ENCODE results near the gene HRG. TPM values are rescaled to one million over a fixed set of nuclear protein-coding genes. Genes with fewer than 3 reads are reported as not detected.
"Not testable (repeated sequence)": the region's sequence is repeated elsewhere in the genome, so short reads cannot be mapped to it uniquely, and the experiment has no call there.

HRG gene
- total RNA-seq, result not detected

GRCh38 chr3:186665625-186666188 is at the start of gene HRG:
Gene HRG, plus strand, starts transcription at chr3:186666014. Its CDS starts 18 bp downstream, at chr3:186666032.
- FAIRE-seq (no peak), DNase-seq (ENCODE audit: low spot score in 2 of 2) (no peak)

DNA sequence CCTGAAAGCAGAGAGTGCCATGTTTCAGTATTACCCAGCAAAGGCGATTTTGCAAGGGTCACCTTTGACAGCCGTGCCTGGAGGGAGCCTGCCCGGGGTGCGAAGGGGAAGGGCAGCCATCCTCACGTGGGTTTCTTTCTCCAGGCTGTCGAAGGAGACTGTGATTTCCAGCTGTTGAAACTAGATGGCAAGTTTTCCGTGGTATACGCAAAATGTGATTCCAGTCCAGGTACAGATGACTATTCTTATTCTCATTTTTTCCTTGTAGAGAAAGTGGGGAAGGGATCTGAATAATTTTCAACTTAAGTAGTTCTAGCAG is 49.6 kb upstream of the HRG start:
- no peak for FAIRE-seq
- DNase-seq (ENCODE audit: low spot score in 2 of 2), result no peak

DNA sequence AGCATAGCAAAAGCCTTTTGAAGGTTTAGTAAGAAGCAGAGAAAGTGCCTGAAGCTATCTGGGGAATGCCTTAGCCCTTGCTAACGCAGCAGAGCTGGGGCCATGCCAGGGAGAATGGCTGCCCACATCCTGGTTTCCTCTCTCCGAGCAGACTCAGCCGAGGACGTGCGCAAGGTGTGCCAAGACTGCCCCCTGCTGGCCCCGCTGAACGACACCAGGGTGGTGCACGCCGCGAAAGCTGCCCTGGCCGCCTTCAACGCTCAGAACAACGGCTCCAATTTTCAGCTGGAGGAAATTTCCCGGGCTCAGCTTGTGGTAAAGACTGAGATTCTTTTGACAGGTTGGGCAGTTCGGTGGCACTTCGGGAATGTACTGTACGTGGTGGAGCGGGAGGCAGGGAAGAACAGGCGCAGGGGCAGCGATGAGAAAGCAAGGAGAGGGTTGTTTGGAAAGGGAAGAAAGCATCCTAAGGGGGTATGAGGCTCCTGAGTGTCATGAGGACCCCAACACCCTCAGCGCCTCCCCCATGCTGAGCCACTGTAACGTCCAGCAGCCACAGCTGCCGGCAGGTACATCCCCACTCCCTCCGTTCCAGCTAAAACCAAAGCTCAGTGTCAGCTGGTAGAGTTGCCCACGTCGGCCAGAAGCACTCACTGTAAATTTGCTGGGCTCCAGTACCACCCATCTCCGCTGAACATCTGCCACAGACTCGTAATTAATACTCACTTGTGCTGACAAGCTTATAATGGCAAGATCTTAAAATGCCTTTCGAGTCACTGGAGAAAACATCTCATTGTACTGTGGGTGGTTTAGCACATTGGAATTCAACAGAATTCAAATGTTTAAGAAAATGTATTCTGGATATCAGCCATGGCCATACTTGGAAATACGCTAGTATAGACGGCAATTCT is 48.5 kb upstream of the HRG start:
- peak; percentile 41 to 80 for DNase-seq (ENCODE audit: low spot score in 2 of 2)
- no peak for FAIRE-seq

- no peak for DNase-seq (ENCODE audit: low spot score in 2 of 2)
- FAIRE-seq, result no peak
Measured at GRCh38 chr3:186618318-186618938, 47.4 kb upstream of the HRG start.

GRCh38 chr3:186619787-186620212 is 46.0 kb upstream of the HRG start:
- DNase-seq (ENCODE audit: low spot score in 2 of 2), result no peak
- no peak for FAIRE-seq

DNA sequence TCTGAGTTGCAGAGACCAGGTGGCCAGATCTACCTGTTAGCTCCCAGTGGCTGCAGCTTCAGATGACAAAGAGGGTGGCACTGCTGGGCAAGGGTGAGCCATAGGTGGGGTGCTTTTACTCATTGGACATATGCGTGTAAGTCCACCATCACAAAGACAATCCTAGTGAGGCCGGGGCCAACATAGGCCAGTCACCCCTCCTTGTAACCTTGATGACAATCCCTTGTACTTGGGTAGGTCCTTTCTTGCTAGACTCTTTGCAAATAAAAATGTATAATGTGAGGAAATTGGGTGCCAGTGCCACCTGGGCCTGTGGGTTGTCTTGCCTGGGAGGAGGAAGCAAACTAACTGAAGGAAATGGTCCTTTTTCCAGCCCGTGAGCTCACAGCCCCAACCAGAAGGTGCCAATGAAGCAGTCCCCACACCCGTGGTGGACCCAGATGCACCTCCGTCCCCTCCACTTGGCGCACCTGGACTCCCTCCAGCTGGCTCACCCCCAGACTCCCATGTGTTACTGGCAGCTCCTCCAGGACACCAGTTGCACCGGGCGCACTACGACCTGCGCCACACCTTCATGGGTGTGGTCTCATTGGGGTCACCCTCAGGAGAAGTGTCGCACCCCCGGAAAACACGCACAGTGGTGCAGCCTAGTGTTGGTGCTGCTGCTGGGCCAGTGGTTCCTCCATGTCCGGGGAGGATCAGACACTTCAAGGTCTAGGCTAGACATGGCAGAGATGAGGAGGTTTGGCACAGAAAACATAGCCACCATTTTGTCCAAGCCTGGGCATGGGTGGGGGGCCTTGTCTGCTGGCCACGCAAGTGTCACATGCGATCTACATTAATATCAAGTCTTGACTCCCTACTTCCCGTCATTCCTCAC is 45.4 kb upstream of the HRG start:
- DNase-seq (ENCODE audit: low spot score in 2 of 2) (no peak), FAIRE-seq (no peak)

- FAIRE-seq (no peak), DNase-seq (ENCODE audit: low spot score in 2 of 2) (no peak)
Measured at GRCh38 chr3:186621894-186622650, 43.7 kb upstream of the HRG start.

GRCh38 chr3:186622651-186623310 is 43.0 kb upstream of the HRG start:
- DNase-seq (ENCODE audit: low spot score in 2 of 2) (no peak), FAIRE-seq (no peak)

DNA sequence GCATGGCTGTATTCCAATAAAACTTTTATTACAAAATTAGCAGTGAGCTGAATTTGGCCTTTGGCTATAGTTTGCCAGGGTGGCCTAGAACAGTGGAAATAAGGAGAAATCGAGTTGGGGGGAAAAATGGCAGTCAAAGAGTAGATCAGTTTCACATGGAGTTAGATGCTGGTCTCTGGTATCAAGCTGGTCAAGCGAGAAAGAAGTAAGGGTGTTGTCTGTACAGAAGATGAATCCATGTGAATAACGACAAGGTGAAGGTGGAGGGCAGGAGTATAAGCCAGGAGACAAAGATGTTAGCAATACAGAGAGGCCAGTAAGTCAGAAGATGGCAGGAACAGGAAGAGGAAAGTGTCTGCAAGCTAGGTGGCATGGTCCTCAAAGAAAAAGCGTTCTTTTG is 41.2 kb upstream of the HRG start:
- DNase-seq (ENCODE audit: low spot score in 2 of 2) (no peak), FAIRE-seq (no peak)

GRCh38 chr3:186625600-186626042 is 40.2 kb upstream of the HRG start:
- FAIRE-seq (no peak), DNase-seq (ENCODE audit: low spot score in 2 of 2) (no peak)

- FAIRE-seq, result no peak
- no peak for DNase-seq (ENCODE audit: low spot score in 2 of 2)
Measured at GRCh38 chr3:186626254-186626847, 39.5 kb upstream of the HRG start.

GRCh38 chr3:186627852-186628414 is 37.9 kb upstream of the HRG start:
- no peak for FAIRE-seq
- DNase-seq (ENCODE audit: low spot score in 2 of 2), result no peak

- no peak for DNase-seq (ENCODE audit: low spot score in 2 of 2)
- FAIRE-seq, result no peak
Measured at GRCh38 chr3:186628756-186629155, 37.1 kb upstream of the HRG start.

DNA sequence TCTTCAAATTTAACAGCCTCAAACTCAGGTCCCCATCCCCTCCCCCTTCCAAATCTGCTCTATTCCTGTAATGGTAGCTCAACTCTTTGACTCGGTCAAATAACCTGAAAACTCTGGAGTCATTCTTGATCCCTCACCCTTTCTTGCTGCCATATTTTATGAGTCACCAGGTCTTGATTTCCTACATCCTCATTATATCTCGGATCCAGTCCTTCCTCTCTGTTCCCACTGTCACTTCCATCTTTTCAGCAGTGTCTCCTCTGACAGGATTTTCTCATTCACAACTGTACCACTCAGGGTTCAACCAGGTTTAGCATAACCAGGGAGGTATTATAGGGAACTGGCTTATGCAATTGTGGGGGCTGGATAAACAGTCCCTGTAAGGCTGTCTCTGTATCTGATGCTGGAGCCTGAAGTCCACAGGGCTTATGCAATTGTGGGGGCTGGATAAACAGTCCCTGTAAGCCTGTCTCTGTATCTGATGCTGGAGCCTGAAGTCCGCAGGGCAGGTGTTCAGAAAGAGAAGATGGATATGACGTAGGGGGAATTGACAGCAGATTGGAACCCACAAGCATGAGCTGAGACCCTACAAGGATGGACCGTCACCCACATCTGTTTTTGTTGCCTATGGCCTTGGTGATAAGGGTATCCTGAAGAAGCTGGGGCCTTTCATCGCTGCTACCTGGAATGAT is 34.7 kb upstream of the HRG start:
- DNase-seq (ENCODE audit: low spot score in 2 of 2) (no peak), FAIRE-seq (no peak)

DNA sequence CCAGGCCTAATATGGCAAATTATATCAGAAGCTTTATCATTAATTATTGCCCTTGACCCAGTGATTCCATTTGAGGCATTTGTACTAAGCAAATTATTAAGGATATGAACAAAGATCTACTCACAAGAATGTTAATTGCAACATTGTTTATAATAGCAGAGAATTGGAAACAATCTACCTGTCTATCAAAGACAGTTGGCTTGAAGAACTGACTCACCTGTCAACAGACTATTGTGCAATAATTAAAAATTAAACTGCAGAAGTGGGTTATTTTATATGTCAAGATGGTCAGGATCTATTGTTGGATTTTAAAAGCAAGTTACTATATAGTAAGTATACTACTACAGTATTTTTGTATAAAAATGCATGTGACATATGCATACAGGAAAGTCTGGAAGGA is 32.3 kb upstream of the HRG start:
- no peak for DNase-seq (ENCODE audit: low spot score in 2 of 2)
- FAIRE-seq, result no peak

- not testable (repeated sequence) for DNase-seq (ENCODE audit: low spot score in 2 of 2); FAIRE-seq
Measured at GRCh38 chr3:186634207-186634606, 31.6 kb upstream of the HRG start.

GRCh38 chr3:186635532-186635931 is 30.3 kb upstream of the HRG start:
- FAIRE-seq, result no peak

DNA sequence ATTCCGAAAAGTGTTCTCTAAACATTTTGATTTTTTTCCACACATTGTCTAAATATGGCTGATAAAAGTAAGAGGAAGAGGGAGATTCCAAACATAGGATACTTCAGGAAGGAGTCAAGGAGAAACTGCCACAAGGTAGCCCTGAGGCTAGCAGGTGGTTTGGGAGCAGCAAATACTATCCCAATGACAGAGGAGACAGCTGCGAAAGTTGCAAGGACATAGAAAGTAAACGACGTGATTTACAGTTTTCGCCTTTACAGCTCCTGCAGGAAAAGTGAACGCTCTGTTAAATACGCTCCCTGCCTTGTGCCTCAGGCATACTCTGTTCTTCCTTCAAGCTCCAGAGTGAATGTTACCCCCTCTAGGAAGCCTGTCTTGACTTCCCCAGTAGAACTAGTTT is 29.3 kb upstream of the HRG start:
- DNase-seq (ENCODE audit: low spot score in 2 of 2), result no peak
- no peak for FAIRE-seq

More at GRCh38 chr3:186635532-186635931, 30.3 kb upstream of the HRG start:
- DNase-seq (ENCODE audit: low spot score in 2 of 2), result no peak
